Liver (tissue), 9 donors: Measurements from ENCODE around the gene BIN2. TPM values are rescaled to one million over a fixed set of nuclear protein-coding genes. Genes with fewer than 3 reads are reported as not detected.

Source experiments
- DNase-seq: peaks from one replicate; pipeline ENCODE4 v3.0.0-alpha.2; 2017; ENCODE audit warnings: low spot score
- H3K27ac ChIP-seq, 2 donors: one replicate each; pipeline ENCODE4 v1.7.0; 2013; ENCODE audit warnings: inconsistent platforms in 2 of 2, low read length in 2 of 2, control low read depth in 1 of 2, low read depth in 1 of 2, mild to moderate bottlenecking in 1 of 2
- H3K27me3 ChIP-seq, 4 donors: one replicate each; pipeline versions ENCODE4 v1.6.1 to v1.7.0; 2013; ENCODE audit warnings: low read length in 3 of 4, inconsistent platforms in 1 of 4, mild to moderate bottlenecking in 1 of 4, moderate library complexity in 1 of 4; ENCODE audit not compliant: control insufficient read depth in 4 of 4, insufficient read depth in 4 of 4
- H3K36me3 ChIP-seq, 4 donors: one replicate each; pipeline versions ENCODE4 v1.6.1 to v1.7.0; 2013; ENCODE audit warnings: low read length in 3 of 4, mild to moderate bottlenecking in 3 of 4, low read depth in 1 of 4, moderate library complexity in 1 of 4; ENCODE audit not compliant: control insufficient read depth in 4 of 4, insufficient read depth in 3 of 4
- H3K4me1 ChIP-seq, 4 donors: one replicate each; pipeline versions ENCODE4 v1.6.1 to v1.7.0; 2013; ENCODE audit warnings: low read length in 3 of 4, mild to moderate bottlenecking in 3 of 4, moderate library complexity in 1 of 4; ENCODE audit not compliant: control insufficient read depth in 4 of 4, insufficient read depth in 4 of 4
- H3K4me3 ChIP-seq, 3 donors: one replicate each; pipeline versions ENCODE4 v1.6.1 to v1.7.0; 2013; ENCODE audit warnings: low read length in 3 of 3, control low read depth in 1 of 3, low read depth in 1 of 3, mild to moderate bottlenecking in 1 of 3
- H3K9ac ChIP-seq, 2 donors: one replicate each; pipeline ENCODE4 v1.7.0; 2013; ENCODE audit warnings: low read length in 2 of 2, mild to moderate bottlenecking in 2 of 2, moderate library complexity in 2 of 2, control low read depth in 1 of 2, low read depth in 1 of 2
- H3K9me3 ChIP-seq, 4 donors: one replicate each; pipeline versions ENCODE4 v1.6.1 to v1.7.0; 2013; ENCODE audit warnings: low read length in 3 of 4; ENCODE audit not compliant: control insufficient read depth in 4 of 4
- EGR1 ChIP-seq, 2 donors: IDR thresholded peaks; 2 replicates each; pipeline ENCODE4 v1.6.1; 2016 to 2018; ENCODE audit warnings: antibody characterized with exemption in 2 of 2, low read depth in 2 of 2
- FOXA1 ChIP-seq: IDR thresholded peaks from 2 replicates; pipeline ENCODE4 v1.6.1; 2016; ENCODE audit warnings: antibody characterized with exemption
- FOXA2 ChIP-seq: IDR thresholded peaks from 2 replicates; pipeline ENCODE4 v1.6.1; 2016; ENCODE audit warnings: antibody characterized with exemption
- GABPA ChIP-seq, 2 donors: IDR thresholded peaks in 1 of 2; conservative IDR thresholded peaks in 1 of 2; 2 replicates each; pipeline ENCODE4 v1.6.1; 2016; ENCODE audit warnings: antibody characterized with exemption in 2 of 2, mild to moderate bottlenecking in 1 of 2, moderate library complexity in 1 of 2
- HNF4A ChIP-seq, 2 donors: conservative IDR thresholded peaks; 2 replicates each; pipeline ENCODE4 v1.6.1; 2016; ENCODE audit warnings: antibody characterized with exemption in 2 of 2, mild to moderate bottlenecking in 2 of 2
- HNF4G ChIP-seq: IDR thresholded peaks from 2 replicates; pipeline ENCODE4 v1.6.1; 2016; ENCODE audit warnings: antibody characterized with exemption
- JUND ChIP-seq, 2 donors: IDR thresholded peaks; 2 replicates each; pipeline ENCODE4 v1.6.1; 2016; ENCODE audit warnings: antibody characterized with exemption in 2 of 2
- NR2F2 ChIP-seq: IDR thresholded peaks from 2 replicates; pipeline ENCODE4 v1.6.1; 2016; ENCODE audit warnings: antibody characterized with exemption
- RAD21 ChIP-seq, 2 donors: IDR thresholded peaks; 2 replicates each; pipeline ENCODE4 v1.6.1; 2016; ENCODE audit warnings: antibody characterized with exemption in 2 of 2, mild to moderate bottlenecking in 2 of 2
- RXRA ChIP-seq, 2 donors: IDR thresholded peaks; 2 replicates each; pipeline ENCODE4 v1.6.1; 2017 to 2018; ENCODE audit warnings: antibody characterized with exemption in 2 of 2, mild to moderate bottlenecking in 1 of 2
- SP1 ChIP-seq: IDR thresholded peaks from 2 replicates; pipeline ENCODE4 v1.6.1; 2018; ENCODE audit warnings: antibody characterized with exemption, mild to moderate bottlenecking
- TAF1 ChIP-seq: conservative IDR thresholded peaks from 2 replicates; pipeline ENCODE4 v1.6.1; 2016; ENCODE audit warnings: antibody characterized with exemption, mild to moderate bottlenecking
- YY1 ChIP-seq: IDR thresholded peaks from 2 replicates; pipeline ENCODE4 v1.6.1; 2016; ENCODE audit warnings: antibody characterized with exemption, mild to moderate bottlenecking
- WGBS: extraction: QIAGEN DNeasy Blood & Tissue Kit; methylation state at CpG from one replicate; pipeline ENCODE4 v1.1.7; 2013; 5-methylcytosine and 5-hydroxymethylcytosine counted together
- polyA plus RNA-seq, 2 donors: library from polyadenylated mRNA; stranded (reverse) in 1 of 2; unstranded in 1 of 2; fragments of 200-250 nt in 1 of 2; fragments of >200 nt in 1 of 2; fragmentation: Nextera tagmentation in 1 of 2; extraction: Ambion mirVana in 1 of 2; gene quantifications; one replicate each; pipeline versions ENCODE4 v1.2.1 to v1.2.3, GENCODE V29; 2013 to 2015
- total RNA-seq, 2 donors: library from RNA; depleted of rRNA; stranded (reverse); fragments of >200 nt; gene quantifications; one replicate each; pipeline ENCODE4 v1.2.3, GENCODE V29; 2014
- TF ChIP-seq, protein P1 (sequence below): IDR thresholded peaks from 2 replicates; pipeline ENCODE4 v1.6.1; 2016; ENCODE audit warnings: antibody characterized with exemption, mild to moderate bottlenecking
- TF ChIP-seq, protein P2 (sequence below): IDR thresholded peaks from 2 replicates; pipeline ENCODE4 v1.6.1; 2016; ENCODE audit warnings: antibody characterized with exemption
- TF ChIP-seq, protein P3 (sequence below): IDR thresholded peaks from 2 replicates; pipeline ENCODE4 v1.6.1; 2016; ENCODE audit warnings: antibody characterized with exemption
- TF ChIP-seq, protein P4 (sequence below): fragments of 150-350 bp; IDR thresholded peaks from 2 replicates; pipeline ENCODE4 v1.5.1; 2017; ENCODE audit warnings: improper control_type of control experiment, low read depth, low read length; ENCODE audit not compliant: missing input control
- donor health status: healthy.
- donor health status: healthy.
- donor health status: healthy.
- donor health status: healthy.
- donor health status: healthy.

The BIN2 gene
- total and polyA plus RNA-seq, 4 donors = 1.9 to 10.2 (median 4.4) TPM

DNA sequence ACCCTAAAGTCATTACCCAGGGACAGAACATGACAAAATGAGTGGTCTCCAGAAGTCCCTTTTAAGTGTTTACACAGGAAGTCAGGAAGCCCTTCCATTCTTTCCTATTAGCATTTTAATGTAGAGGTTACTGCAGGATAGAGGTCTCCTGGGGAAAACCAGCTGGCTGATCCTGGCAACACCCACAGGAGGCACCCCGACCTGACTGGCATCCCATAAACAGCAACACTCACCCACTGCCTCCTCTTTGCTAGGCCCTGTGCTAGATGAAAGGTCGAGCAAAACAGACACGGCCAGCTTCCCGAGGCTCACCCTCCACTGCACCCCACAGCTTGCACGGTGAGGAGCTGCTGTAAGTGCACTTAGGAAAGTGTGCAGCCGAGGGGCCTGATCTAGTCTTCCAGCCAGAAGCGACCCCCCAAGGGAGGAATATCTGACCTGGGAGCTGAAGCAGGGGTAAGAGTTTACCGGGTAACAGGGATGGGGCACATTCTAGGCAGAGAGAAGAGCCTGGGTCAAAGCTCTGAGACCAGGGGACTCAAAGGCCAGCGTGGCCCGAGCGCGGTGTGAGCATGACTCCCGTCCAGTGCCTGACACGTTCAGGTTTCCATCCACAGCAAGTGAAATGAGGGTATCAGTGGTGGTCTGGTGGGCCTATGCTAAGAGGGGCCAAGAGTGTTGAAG lies 76.3 kb downstream of the BIN2 start:
- TF ChIP-seq YY1 = no peak
- no peak for TF ChIP-seq EGR1 (IDR thresholded peaks at IDR 0.05; ENCODE audit: low read depth in 2 of 2)
- no peak for TF ChIP-seq SP1
- no peak for TF ChIP-seq FOXA1
- TF ChIP-seq, protein P1, sequence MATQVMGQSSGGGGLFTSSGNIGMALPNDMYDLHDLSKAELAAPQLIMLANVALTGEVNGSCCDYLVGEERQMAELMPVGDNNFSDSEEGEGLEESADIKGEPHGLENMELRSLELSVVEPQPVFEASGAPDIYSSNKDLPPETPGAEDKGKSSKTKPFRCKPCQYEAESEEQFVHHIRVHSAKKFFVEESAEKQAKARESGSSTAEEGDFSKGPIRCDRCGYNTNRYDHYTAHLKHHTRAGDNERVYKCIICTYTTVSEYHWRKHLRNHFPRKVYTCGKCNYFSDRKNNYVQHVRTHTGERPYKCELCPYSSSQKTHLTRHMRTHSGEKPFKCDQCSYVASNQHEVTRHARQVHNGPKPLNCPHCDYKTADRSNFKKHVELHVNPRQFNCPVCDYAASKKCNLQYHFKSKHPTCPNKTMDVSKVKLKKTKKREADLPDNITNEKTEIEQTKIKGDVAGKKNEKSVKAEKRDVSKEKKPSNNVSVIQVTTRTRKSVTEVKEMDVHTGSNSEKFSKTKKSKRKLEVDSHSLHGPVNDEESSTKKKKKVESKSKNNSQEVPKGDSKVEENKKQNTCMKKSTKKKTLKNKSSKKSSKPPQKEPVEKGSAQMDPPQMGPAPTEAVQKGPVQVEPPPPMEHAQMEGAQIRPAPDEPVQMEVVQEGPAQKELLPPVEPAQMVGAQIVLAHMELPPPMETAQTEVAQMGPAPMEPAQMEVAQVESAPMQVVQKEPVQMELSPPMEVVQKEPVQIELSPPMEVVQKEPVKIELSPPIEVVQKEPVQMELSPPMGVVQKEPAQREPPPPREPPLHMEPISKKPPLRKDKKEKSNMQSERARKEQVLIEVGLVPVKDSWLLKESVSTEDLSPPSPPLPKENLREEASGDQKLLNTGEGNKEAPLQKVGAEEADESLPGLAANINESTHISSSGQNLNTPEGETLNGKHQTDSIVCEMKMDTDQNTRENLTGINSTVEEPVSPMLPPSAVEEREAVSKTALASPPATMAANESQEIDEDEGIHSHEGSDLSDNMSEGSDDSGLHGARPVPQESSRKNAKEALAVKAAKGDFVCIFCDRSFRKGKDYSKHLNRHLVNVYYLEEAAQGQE = no peak
- TF ChIP-seq, protein P2, sequence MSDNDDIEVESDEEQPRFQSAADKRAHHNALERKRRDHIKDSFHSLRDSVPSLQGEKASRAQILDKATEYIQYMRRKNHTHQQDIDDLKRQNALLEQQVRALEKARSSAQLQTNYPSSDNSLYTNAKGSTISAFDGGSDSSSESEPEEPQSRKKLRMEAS = no peak
- no peak for TF ChIP-seq GABPA (IDR thresholded peaks at IDR 0.05 in 1 of 2, conservative IDR thresholded peaks at IDR 0.05 in 1 of 2)
- no peak for TF ChIP-seq RAD21 (IDR thresholded peaks at IDR 0.05)
- no peak for TF ChIP-seq FOXA2
- TF ChIP-seq, protein P3, sequence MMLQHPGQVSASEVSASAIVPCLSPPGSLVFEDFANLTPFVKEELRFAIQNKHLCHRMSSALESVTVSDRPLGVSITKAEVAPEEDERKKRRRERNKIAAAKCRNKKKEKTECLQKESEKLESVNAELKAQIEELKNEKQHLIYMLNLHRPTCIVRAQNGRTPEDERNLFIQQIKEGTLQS = no peak
- TF ChIP-seq, protein P4, sequence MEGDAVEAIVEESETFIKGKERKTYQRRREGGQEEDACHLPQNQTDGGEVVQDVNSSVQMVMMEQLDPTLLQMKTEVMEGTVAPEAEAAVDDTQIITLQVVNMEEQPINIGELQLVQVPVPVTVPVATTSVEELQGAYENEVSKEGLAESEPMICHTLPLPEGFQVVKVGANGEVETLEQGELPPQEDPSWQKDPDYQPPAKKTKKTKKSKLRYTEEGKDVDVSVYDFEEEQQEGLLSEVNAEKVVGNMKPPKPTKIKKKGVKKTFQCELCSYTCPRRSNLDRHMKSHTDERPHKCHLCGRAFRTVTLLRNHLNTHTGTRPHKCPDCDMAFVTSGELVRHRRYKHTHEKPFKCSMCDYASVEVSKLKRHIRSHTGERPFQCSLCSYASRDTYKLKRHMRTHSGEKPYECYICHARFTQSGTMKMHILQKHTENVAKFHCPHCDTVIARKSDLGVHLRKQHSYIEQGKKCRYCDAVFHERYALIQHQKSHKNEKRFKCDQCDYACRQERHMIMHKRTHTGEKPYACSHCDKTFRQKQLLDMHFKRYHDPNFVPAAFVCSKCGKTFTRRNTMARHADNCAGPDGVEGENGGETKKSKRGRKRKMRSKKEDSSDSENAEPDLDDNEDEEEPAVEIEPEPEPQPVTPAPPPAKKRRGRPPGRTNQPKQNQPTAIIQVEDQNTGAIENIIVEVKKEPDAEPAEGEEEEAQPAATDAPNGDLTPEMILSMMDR = no peak
- no peak for TF ChIP-seq HNF4A (conservative IDR thresholded peaks at IDR 0.05)
- no peak for TF ChIP-seq HNF4G
- no peak for TF ChIP-seq TAF1
- no peak for TF ChIP-seq JUND (IDR thresholded peaks at IDR 0.05)
- TF ChIP-seq NR2F2 = no peak
- H3K4me1 ChIP-seq = peaks cover 0 to 7% (median 2%) of the 10 kb centered on the region in 4 donors
- H3K27me3 ChIP-seq = no peaks in the 10 kb centered on the region
- peaks cover 0 to 12% (median 8%) of the 10 kb centered on the region in 4 donors for H3K36me3 ChIP-seq
- H3K27ac ChIP-seq = no peak overlapping the region
- no peak for DNase-seq
- no peak overlapping the region for H3K4me3 ChIP-seq
- 84% methylated on average over 14 of the region's 14 CpGs for WGBS
- no peak overlapping the region for H3K9ac ChIP-seq
- H3K9me3 ChIP-seq = no peaks in the 10 kb centered on the region

DNA sequence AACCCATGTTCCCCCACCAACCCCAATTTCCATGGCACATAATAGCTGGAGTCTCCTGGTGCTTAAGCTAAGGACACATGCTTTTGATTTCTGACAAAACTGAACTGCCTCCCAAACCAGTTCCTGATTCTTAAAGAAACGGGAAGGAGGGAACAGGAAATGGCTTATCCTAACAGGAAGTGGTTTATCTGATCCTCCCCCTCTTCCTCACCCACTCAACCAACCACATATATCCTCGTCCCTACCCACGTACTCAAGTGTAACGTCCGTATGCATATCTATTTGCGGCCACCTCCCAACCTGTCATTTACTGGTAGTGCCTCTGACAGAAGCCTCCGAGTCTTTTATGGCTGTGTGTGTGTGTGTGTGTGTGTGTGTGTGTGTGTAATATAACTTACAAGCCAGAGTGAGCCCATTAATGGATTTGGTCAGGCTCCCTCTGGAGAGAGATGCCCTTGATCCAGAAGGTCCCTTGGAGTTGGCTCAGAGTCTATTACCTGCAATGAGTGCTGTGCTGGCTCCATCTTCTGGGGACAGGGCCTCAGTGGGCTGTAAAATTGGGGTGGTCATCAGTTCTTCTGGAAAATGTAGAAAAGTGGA lies 77.6 kb downstream of the BIN2 start:
- H3K36me3 ChIP-seq = peaks cover 4 to 23% (median 18%) of the 10 kb centered on the region in 4 donors
- H3K9ac ChIP-seq = no peak overlapping the region
- DNase-seq = no peak
- no peaks in the 10 kb centered on the region for H3K9me3 ChIP-seq
- H3K4me1 ChIP-seq = peaks cover 0 to 7% (median 2%) of the 10 kb centered on the region in 4 donors
- H3K4me3 ChIP-seq = no peak overlapping the region
- H3K27me3 ChIP-seq = no peaks in the 10 kb centered on the region
- peak overlapping the region in 1 of 2 donors; percentile 48 for H3K27ac ChIP-seq
- TF ChIP-seq, protein P4 = peak; percentile 10
- TF ChIP-seq YY1 (peak; percentile 27), NR2F2 (peak; percentile 39), GABPA (IDR thresholded peaks at IDR 0.05 in 1 of 2, conservative IDR thresholded peaks at IDR 0.05 in 1 of 2) (peak; percentile 43 to 59), RAD21 (IDR thresholded peaks at IDR 0.05) (peak; percentile 53 to 63), HNF4A (conservative IDR thresholded peaks at IDR 0.05) (no peak), FOXA2 (no peak), RXRA (IDR thresholded peaks at IDR 0.05) (peak in 1 of 2 donors; percentile 18)
- TF ChIP-seq, protein P2 = peak; percentile 52
- TF ChIP-seq, protein P1 = no peak
- WGBS = 55% methylated on average over 7 of the region's 7 CpGs
